Embryonic facial prominence (tissue), 1 donor: ENCODE results near the gene ZNF8.
"Not testable (repeated sequence)": the region's sequence is repeated elsewhere in the genome, so short reads cannot be mapped to it uniquely, and the experiment has no call there.

Source experiments
- DNase-seq: peaks from one replicate; pipeline ENCODE4 v3.0.0-alpha.2; 2016; ENCODE audit errors: extremely low spot score

ZNF8 gene

DNA sequence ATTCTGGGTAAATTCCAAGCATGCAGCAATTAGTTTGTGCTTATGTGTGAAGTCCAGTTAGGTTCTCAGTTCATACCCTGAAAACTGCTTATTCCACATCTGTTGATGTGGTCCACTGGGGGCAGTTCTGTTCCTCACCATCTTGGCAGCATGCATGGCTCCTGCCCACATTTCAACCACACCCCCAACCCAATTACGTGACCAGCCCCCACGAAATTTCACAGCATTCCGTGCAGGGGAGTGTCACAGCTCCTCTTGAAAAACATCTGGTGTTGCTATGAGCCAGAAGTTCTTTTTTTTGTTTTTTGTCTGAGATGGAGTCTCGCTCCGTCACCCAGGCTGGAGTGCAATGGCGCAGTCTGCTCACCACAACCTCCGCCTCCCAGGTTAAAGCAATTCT lies 17.3 kb downstream of the ZNF8 start:
- DNase-seq: no peak

DNA sequence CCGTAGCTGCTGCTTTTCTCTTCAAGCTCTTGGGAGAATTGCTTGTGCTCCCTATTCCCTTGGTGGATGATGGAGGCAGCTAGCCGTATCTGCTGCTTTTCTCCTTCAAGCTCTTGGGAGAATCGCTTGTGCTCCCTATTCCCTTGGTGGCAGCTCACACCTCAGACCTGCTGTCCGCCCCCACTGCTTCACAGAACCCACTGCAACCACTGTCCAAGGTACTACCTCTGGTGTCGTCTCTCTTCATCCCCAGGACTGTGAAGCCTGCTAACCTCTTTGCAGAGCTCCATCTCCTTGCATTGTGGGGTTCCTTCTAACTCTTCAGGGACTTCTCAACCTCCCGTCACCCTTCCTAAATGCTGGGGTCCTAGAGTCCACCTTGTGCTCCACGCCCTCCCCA lies 21.9 kb downstream of the ZNF8 start:
- DNase-seq: no peak

DNA sequence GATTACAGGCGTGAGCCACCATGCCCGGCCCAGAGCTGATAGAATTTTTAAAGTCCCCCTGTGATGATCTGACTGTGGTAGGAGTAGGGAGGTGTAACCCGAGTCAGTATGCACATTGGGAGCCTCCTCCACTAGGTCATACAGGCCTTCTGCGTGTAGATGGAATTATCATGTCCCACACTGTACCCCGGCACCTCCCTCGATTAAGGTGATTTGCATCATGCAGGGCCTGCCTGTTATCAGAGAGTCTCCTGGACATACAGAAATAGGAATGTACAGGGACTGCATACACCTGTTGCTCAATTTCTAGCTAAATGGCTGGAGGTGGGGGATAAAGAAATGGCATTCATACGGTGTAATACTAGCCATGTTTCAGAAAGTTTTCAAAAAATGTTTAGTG lies 25.5 kb downstream of the ZNF8 start:
- no peak for DNase-seq

DNA sequence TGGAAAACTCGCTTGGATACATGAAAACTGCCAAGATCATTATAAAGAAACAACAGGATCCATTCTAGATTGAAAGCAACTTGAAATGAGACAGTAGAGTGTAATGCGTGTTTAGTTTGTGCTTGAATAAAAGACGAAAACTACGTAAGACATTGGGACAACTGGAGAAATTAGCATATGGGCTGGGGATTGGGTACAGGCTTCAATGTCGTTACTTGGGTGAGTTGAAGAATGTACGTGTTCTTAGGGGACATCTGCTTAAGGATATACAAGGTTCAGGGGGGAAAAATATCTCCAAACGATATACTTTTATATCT lies 26.0 kb downstream of the ZNF8 start:
- DNase-seq: no peak

GRCh38 chr19:58305065-58305931 lies 26.5 kb downstream of the ZNF8 start, which contains the start of gene ERVK3-1:
Gene ERVK3-1 (plus strand): TSS chr19:58305377. CDS start chr19:58312169, 6,792 bp downstream.
- peak; percentile 93 for DNase-seq

DNA sequence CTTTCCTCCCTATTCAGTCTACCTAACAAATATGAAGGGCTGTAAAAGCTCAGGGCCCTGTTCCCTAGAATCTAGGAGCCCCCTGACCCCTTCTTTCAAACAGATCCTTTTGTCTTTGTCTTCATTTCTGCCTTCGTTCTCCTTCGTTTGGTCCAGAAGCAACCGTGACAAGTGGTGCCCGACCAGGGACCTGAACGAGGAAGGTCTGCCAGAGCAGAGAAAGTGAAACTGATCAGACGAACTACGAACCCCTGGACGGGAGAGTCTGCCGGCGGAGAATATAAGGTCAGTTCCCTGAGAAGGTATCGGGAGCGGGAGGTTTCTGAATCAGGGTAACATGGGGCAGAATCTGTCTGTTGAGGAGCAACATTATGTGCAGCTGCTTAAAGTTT lies 27.2 kb downstream of the ZNF8 start:
- DNase-seq: no peak

- no peak for DNase-seq
Measured at GRCh38 chr19:58307736-58308135, 29.0 kb downstream of the ZNF8 start.

GRCh38 chr19:58310685-58311084 lies 31.9 kb downstream of the ZNF8 start:
- not testable (repeated sequence) for DNase-seq

- DNase-seq: no peak
Measured at GRCh38 chr19:58311345-58311865, 32.6 kb downstream of the ZNF8 start.

- DNase-seq: no peak
Measured at GRCh38 chr19:58315580-58315979, 36.8 kb downstream of the ZNF8 start.

DNA sequence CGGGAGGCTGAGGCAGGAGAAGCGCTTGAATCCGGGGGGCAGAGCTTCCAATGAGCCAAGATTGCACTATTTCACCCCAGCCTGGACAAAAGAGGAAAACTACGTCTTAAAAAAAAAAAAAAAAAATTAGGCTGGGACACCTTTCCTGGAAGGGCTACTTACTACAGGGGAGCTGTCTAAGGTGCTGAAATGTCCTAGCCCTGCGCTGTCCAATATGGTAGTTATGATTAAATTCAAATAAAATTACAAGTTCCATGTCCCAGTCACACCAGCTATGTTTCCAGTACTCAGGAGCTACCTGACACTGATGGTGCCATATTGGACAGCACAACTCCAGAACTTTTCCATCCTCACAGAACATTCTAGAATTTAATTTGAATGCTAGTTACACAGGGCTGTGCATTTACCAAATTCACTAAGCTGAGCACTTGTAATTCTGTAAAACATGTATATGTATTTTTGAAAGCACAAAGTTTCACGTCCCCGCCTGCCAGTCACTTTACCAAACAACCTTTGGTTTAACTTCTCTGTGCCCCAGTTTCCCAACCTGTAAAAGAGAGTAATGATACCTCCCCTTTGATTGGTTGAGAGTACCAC lies 38.8 kb downstream of the ZNF8 start:
- DNase-seq: no peak

- no peak for DNase-seq
Measured at GRCh38 chr19:58318297-58318696, 39.5 kb downstream of the ZNF8 start.

DNA sequence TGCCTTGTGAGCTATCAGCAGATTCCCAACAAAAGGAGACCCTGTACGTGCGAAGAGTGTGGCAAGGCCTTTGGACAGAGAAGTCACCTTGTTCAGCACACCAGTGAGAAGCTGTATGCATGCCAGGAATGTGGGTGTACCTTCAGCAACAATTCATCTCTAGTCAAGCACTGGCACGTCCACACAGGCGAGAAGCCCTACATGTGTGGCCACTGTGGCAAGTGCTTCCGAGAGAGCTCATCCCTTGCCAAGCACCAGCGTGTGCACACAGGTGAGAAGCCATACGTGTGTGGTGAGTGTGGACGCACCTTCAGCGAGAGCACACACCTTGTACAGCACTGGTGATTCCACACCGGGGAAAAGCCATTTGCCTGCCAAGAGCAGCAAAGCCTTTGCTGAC lies 40.5 kb downstream of the ZNF8 start:
- no peak for DNase-seq

- DNase-seq: no peak
Measured at GRCh38 chr19:58325311-58326022, 46.7 kb downstream of the ZNF8 start.

- DNase-seq: no peak
Measured at GRCh38 chr19:58326501-58326913, 47.8 kb downstream of the ZNF8 start.

- DNase-seq: peak; percentile 77
Measured at GRCh38 chr19:58326914-58327726, 48.4 kb downstream of the ZNF8 start, which contains the start of gene ZSCAN22. Gene ZSCAN22 (plus strand): TSS chr19:58326994. CDS start chr19:58334803, 7,809 bp downstream.

DNA sequence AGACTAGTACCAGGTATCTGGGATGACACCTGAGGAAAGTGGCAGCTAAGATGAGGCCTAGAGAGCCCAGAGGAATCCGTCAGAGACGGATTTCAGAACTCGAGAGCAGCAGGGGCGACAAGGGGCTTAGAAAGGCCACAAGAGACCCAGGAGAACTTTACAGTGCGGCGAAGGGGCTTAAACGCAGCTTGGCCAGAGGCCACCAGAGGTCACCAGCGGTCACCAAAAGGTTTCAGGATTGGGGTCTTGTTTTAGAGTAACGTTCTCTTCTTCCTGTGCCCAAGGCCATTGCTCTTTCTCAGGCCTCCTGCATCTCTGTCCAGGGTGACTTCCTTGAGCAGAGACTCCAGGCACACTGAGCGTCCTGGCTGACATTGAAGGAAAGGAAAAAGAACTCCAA lies 50.2 kb downstream of the ZNF8 start:
- no peak for DNase-seq

GRCh38 chr19:58330458-58330857 lies 51.7 kb downstream of the ZNF8 start:
- no peak for DNase-seq

DNA sequence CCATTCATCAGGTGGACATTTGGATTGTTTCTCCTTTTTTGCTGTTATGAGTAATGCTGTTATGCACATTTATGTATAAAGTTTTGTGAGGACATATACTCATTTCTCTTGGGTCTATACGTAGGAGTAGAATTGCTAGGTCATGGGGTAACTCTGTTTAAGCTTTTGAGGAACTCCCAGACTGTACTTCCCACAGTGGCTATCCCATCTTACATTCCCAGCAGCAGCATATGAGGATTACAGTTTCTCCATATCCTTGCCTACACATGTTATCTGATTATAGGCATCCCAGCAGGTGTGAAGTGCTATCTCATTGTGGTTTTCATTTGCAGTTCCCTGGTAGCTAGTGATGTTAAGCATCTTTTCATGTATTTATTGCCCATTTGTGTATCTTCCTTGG lies 53.9 kb downstream of the ZNF8 start:
- DNase-seq: no peak

GRCh38 chr19:58334691-58335249 lies 56.0 kb downstream of the ZNF8 start:
- no peak for DNase-seq

DNA sequence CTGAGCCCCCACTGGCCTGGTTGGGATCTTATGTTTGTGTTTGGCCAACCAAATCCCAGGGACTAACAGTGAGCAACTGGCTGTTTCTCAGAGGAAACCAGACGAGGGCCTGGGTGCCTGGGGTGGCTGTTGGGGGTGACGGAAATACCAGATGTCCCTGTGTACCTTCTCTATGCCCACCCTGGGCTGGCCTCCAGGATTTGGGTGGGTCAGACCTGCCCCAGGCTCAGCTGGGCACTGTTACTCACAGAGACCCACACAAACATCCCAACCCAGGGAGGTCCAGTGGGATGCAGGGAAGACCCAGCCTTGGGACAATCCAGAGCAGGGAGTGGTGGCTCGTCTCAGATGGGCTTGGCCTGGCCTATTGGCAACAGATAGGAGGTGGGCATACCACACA lies 56.9 kb downstream of the ZNF8 start:
- no peak for DNase-seq
